NT2/D1 (cell line): ENCODE measurements around the gene MOCS2.

ENCODE experiments used
- SUZ12 ChIP-seq: IDR thresholded peaks from 2 replicates; pipeline ENCODE4 v1.6.1; 2011; ENCODE audit not compliant: insufficient read length, insufficient read depth; ENCODE audit errors: extremely low read depth
- YY1 ChIP-seq: IDR thresholded peaks from 2 replicates; pipeline ENCODE4 v1.6.1; 2011; ENCODE audit not compliant: insufficient read length, insufficient read depth
- ZNF274 ChIP-seq: IDR thresholded peaks from 2 replicates; pipeline ENCODE4 v1.6.1; 2011; ENCODE audit warnings: mild to moderate bottlenecking, low read depth, low read length

- TF ChIP-seq YY1 (no peak), ZNF274 (no peak), SUZ12 (no peak)
Measured at GRCh38 chr5:53083927-53084326, 25.6 kb downstream of the MOCS2 start.
